GM19035 (cell line): ENCODE measurements around the gene ST6GAL1.
A peak's percentile ranks its signal among the peaks of the same experiment; 100 is the strongest.

Experiments used
- ATAC-seq: cut with Tn5 transposase; IDR thresholded peaks from one replicate; pipeline ENCODE4 v1.9.1; 2021; ENCODE audit not compliant: unreplicated experiment

Gene ST6GAL1

GRCh38 chr3:186915806-186916796, 14.2 kb upstream of the ST6GAL1 start:
- no peak for ATAC-seq

- no peak for ATAC-seq
Observed at GRCh38 chr3:186917512-186918312, 12.6 kb upstream of the ST6GAL1 start.

GRCh38 chr3:186920301-186920700, 10.0 kb upstream of the ST6GAL1 start:
- ATAC-seq, result no peak

GRCh38 chr3:186920796-186921195, 9.5 kb upstream of the ST6GAL1 start:
- ATAC-seq, result no peak

- ATAC-seq, result no peak
Observed at GRCh38 chr3:186921578-186921977, 8.7 kb upstream of the ST6GAL1 start.

GRCh38 chr3:186922224-186922623, 8.1 kb upstream of the ST6GAL1 start:
- no peak for ATAC-seq

GRCh38 chr3:186922790-186923189, 7.5 kb upstream of the ST6GAL1 start:
- no peak for ATAC-seq

GRCh38 chr3:186923241-186923640, 7.1 kb upstream of the ST6GAL1 start:
- ATAC-seq, result no peak

GRCh38 chr3:186925826-186926225, 4.5 kb upstream of the ST6GAL1 start:
- no peak for ATAC-seq

GRCh38 chr3:186929186-186929585, 1.1 kb upstream of the ST6GAL1 start:
- no peak for ATAC-seq

- no peak for ATAC-seq
Observed at GRCh38 chr3:186929685-186930084, 641 bp upstream of the ST6GAL1 start.

- peak; percentile 68 for ATAC-seq
Observed at GRCh38 chr3:186930641-186931531, 560 bp downstream of the ST6GAL1 start.

- peak; percentile 28 for ATAC-seq
Observed at GRCh38 chr3:186931532-186932280, 1.4 kb downstream of the ST6GAL1 start.

- ATAC-seq, result no peak
Observed at GRCh38 chr3:186932281-186933181, 2.2 kb downstream of the ST6GAL1 start.

- no peak for ATAC-seq
Observed at GRCh38 chr3:186933816-186934215, 3.5 kb downstream of the ST6GAL1 start.

- no peak for ATAC-seq
Observed at GRCh38 chr3:186935133-186935532, 4.8 kb downstream of the ST6GAL1 start.

GRCh38 chr3:186937017-186937875, 6.9 kb downstream of the ST6GAL1 start:
- no peak for ATAC-seq

- ATAC-seq, result no peak
Observed at GRCh38 chr3:186938716-186939115, 8.4 kb downstream of the ST6GAL1 start.
